ENCODE measurements around the gene KRTAP3-1. TPM values are rescaled to one million over a fixed set of nuclear protein-coding genes. Genes with fewer than 3 reads are reported as not detected.

KRTAP3-1 gene
- total RNA-seq, 1 experiment from 2014 or later = not detected

GRCh38 chr17:40980596-40980995 is 28.3 kb downstream of the KRTAP3-1 start:
- no peaks in the 10 kb centered on the region for H3K27me3 ChIP-seq (replicated peaks; ENCODE audit: insufficient read depth, low read depth, low read length, poor library complexity)
- H3K4me3 ChIP-seq (ENCODE audit: low read depth, low read length, poor library complexity, severe bottlenecking) = no peak overlapping the region
- no peaks in the 10 kb centered on the region for H3K36me3 ChIP-seq (ENCODE audit: insufficient read depth, low read length, poor library complexity, severe bottlenecking)
- TF ChIP-seq EZH2 (IDR thresholded peaks at IDR 0.05; ENCODE audit: borderline replicate concordance, low read depth, low read length, poor library complexity, severe bottlenecking) = no peak
- no peak for TF ChIP-seq CTCF (conservative IDR thresholded peaks at IDR 0.05; ENCODE audit: low read depth, low read length)
- H3K9me3 ChIP-seq (ENCODE audit: low read depth, low read length, poor library complexity, severe bottlenecking) = no peaks in the 10 kb centered on the region
- no peak overlapping the region for H3K27ac ChIP-seq (ENCODE audit: low read depth, low read length, poor library complexity, severe bottlenecking)
- no peaks in the 10 kb centered on the region for H3K4me1 ChIP-seq (ENCODE audit: insufficient read depth, low read length, poor library complexity, severe bottlenecking)
- intact Hi-C loops (cut with micrococcal nuclease; ENCODE audit: unreplicated experiment) = no loop called here
- ChIA-PET CTCF (no interaction called here), POLR2A (ENCODE audit: low non-redundant PET) (no interaction called here)
- no peak for DNase-seq (ENCODE audit: low spot score)
- BruUV-seq (replicated peaks) = no TSS peak

GRCh38 chr17:40980117-40980516 is 28.8 kb downstream of the KRTAP3-1 start:
- Histone ChIP-seq H3K27me3 (replicated peaks; ENCODE audit: insufficient read depth, low read depth, low read length, poor library complexity) (no peaks in the 10 kb centered on the region), H3K4me3 (ENCODE audit: low read depth, low read length, poor library complexity, severe bottlenecking) (no peak overlapping the region), H3K4me1 (ENCODE audit: insufficient read depth, low read length, poor library complexity, severe bottlenecking) (no peaks in the 10 kb centered on the region), H3K36me3 (ENCODE audit: insufficient read depth, low read length, poor library complexity, severe bottlenecking) (no peaks in the 10 kb centered on the region), H3K9me3 (ENCODE audit: low read depth, low read length, poor library complexity, severe bottlenecking) (no peaks in the 10 kb centered on the region), H3K27ac (ENCODE audit: low read depth, low read length, poor library complexity, severe bottlenecking) (no peak overlapping the region)
- intact Hi-C loops (cut with micrococcal nuclease; ENCODE audit: unreplicated experiment) = no loop called here
- no TSS peak for BruUV-seq (replicated peaks)
- CTCF ChIA-PET = no interaction called here
- no peak for DNase-seq (ENCODE audit: low spot score)
- POLR2A ChIA-PET (ENCODE audit: low non-redundant PET) = no interaction called here
- no peak for TF ChIP-seq EZH2 (IDR thresholded peaks at IDR 0.05; ENCODE audit: borderline replicate concordance, low read depth, low read length, poor library complexity, severe bottlenecking)
- no peak for TF ChIP-seq CTCF (conservative IDR thresholded peaks at IDR 0.05; ENCODE audit: low read depth, low read length)

DNA sequence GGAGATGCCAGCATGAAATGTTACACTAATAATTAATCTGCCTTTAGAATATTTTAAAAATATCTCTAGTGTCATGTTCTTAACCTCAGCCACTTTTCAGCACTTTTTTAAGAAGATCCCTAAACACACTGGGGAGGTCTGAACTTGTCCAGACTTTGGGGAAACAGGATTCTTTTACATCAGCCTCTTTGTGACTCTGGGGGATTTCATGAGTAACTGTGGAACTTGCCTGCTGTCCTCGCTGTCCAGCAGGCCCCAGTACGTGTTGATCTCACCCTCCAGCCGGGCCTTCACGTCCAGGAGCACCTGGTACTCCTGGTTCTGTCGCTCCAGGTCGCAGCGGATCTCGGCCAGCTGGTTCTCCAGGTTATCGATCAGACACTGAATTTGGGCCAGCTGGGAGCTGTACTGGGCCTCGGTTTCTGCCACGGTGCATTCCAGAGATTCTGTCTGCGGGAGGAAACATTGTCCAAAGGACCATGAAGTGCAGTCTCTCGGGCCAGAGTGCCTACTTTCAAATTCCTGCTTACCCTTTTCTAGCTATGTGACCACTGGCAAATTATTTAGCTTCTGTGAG is 30.3 kb downstream of the KRTAP3-1 start:
- CTCF ChIA-PET = no interaction called here
- H3K4me3 ChIP-seq (ENCODE audit: low read depth, low read length, poor library complexity, severe bottlenecking) = no peak overlapping the region
- no peaks in the 10 kb centered on the region for H3K36me3 ChIP-seq (ENCODE audit: insufficient read depth, low read length, poor library complexity, severe bottlenecking)
- H3K27ac ChIP-seq (ENCODE audit: low read depth, low read length, poor library complexity, severe bottlenecking) = no peak overlapping the region
- no peaks in the 10 kb centered on the region for H3K27me3 ChIP-seq (replicated peaks; ENCODE audit: insufficient read depth, low read depth, low read length, poor library complexity)
- intact Hi-C loops (cut with micrococcal nuclease; ENCODE audit: unreplicated experiment) = no loop called here
- BruUV-seq (replicated peaks) = no TSS peak
- no peaks in the 10 kb centered on the region for H3K4me1 ChIP-seq (ENCODE audit: insufficient read depth, low read length, poor library complexity, severe bottlenecking)
- H3K9me3 ChIP-seq (ENCODE audit: low read depth, low read length, poor library complexity, severe bottlenecking) = no peaks in the 10 kb centered on the region
- DNase-seq (ENCODE audit: low spot score) = no peak
- POLR2A ChIA-PET (ENCODE audit: low non-redundant PET) = no interaction called here
- no peak for TF ChIP-seq CTCF (conservative IDR thresholded peaks at IDR 0.05; ENCODE audit: low read depth, low read length)
- TF ChIP-seq EZH2 (IDR thresholded peaks at IDR 0.05; ENCODE audit: borderline replicate concordance, low read depth, low read length, poor library complexity, severe bottlenecking) = no peak

Data from A673 (cell line).